NCI-H2107 treated with DMSO at 0.1 percent for 48 hours (cell line): ENCODE data around the gene KCNK7.

Source experiments
- DNase-seq: peaks from one replicate; lab custom pipeline; 2025; ENCODE audit not compliant: unreplicated experiment; lab: John Stamatoyannopoulos, UW

Gene KCNK7

GRCh38 chr11:65611758-65612603 lies 16.4 kb upstream of the KCNK7 start:
- DNase-seq, result no peak

DNA sequence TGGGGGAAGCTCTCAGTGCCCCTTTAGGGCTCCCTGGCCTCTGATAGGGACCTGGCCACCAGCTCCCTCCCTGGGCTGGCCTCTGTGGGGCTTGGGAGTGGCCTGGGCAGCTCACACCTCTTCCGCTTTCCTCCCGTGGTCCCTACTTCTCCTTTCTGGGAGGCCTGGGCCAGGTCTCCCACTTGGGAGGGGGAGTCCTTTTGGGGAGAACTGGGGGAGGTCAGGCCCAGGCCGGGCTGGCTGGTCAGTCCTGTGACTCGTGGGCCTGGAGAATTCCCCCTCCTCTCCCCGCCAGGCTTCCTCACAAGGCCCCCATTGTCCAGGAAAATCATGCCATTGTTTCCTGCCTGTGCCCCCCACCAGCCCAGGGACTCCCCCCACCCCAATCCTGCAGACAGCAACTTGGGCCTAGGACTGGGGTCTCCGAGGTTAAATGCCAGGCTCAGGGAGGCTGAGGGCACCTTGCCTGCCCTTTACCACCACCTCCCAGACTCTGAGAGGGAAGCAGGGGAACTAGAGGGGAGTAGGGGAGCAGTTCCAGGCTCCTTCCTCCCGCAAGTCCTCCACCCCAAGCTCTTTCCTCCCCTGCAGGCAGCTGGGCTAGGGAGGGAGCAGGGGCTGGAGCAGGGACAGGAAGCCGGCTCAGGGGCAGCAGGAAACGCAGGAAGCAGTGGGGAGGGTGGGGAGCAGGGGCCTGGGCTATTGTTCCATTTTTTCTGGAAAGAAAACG lies 15.6 kb upstream of the KCNK7 start:
- DNase-seq, result no peak

DNA sequence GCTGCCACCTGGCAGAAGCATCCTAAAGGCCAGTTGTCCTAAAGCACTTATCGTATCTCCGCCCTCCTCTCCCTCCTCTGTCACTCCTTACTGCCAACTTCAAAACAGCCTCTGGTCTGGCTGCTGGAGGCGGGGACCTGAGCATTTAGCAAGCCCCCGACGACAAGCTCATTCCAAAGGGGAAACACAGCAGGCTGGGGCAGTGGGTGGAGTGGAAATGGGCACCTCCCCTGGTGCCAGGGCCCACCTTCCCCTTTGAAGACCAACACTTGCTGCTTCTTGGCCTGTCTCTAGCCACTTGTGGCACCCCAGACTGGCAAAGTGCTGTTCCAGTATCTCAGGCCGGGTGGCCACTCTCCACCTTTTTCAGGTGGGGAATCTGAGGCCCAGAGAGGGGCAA lies 14.8 kb upstream of the KCNK7 start:
- DNase-seq, result no peak

- no peak for DNase-seq
These were observed 14.1 kb upstream of the KCNK7 start for GRCh38 chr11:65609665-65610064.

DNA sequence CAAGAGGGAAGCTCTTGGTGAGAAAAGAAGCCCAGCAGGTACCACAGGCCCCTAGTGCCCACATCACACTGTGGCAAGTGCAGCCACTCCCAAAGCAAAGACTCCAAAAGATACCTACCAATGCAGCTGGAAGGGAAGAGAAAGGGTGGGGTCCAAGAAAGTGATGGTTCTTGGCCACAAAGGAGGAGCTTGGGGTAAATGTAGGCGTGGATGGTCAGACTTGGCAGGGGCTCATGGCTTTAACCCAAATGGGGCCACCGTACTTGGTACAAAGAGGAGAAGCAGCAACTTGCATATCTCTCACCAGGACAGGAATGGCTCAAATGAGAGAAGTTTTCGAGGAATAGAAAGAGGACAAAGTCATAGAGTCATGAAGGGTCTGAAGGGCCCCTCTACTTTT lies 13.6 kb upstream of the KCNK7 start:
- no peak for DNase-seq

GRCh38 chr11:65607614-65608426 lies 12.2 kb upstream of the KCNK7 start:
- DNase-seq, result no peak

DNA sequence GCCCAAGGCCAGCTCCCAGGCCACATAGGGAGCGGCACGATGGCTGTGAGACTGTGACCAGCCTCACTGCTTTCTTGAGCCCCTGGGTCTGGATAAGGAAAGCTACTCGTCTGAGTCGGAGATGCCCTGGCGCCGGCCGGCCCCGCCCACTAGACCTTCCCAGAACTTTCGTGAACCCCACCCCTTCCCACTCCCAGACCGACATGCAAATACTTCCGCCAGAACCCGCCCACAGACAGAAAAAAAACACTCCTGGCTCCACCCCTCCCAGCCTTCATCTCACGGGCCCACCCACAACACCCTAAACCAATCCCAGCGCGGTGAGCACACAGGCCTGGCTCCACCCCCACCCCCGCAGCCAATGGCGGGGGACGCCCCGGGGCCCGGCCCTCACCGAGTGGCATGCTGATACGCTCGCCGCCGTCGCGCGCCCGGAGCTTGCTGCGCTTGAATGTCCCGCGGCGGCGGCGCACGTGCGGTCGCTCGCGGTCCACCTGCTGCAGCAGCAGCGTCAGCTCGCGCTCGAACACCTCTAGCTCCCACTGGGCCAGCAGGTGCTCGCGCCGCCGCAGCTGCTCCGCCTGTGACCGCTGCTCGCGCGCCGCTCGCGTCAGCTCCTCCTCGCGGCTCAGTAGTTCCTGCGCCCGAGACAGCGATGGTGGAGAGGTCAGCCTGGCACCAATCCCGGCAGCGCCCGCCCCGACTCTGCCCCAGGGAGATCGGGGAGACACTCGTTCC lies 11.4 kb upstream of the KCNK7 start:
- no peak for DNase-seq

DNA sequence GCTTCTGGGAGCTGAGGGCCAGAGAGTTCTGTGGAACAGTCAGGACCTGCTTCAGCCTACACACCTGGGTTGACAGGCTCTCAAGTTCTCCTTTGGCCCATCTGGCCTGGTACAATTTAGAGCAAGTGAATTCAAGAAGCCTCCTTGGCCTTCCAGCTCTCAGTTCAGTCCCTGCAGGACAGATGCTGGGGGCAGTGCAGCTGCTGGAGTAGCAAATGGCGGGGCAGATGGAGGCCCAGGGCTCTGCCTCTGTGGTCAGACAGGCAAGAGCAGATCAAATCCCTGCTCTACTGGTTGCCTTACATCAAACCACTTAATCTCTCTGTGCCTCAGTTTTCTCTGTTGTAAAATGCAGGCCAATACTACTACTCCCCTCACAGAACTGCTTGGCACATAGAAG lies 8.7 kb upstream of the KCNK7 start:
- no peak for DNase-seq

DNA sequence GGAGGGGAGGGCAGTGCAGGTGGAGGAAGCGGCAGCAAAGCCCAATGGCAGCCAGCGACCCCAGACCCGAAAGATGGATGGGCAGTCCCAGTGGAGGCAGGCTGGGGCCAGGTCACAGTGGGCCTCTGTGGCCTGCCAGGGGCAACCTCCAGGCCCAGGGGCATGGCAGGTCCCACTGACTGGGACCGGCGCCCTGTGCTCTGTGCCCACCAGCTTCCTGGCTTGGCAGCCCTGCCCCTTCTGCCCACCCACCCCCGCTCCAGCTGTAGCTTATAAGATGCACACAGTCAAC lies 4.3 kb upstream of the KCNK7 start:
- no peak for DNase-seq

DNA sequence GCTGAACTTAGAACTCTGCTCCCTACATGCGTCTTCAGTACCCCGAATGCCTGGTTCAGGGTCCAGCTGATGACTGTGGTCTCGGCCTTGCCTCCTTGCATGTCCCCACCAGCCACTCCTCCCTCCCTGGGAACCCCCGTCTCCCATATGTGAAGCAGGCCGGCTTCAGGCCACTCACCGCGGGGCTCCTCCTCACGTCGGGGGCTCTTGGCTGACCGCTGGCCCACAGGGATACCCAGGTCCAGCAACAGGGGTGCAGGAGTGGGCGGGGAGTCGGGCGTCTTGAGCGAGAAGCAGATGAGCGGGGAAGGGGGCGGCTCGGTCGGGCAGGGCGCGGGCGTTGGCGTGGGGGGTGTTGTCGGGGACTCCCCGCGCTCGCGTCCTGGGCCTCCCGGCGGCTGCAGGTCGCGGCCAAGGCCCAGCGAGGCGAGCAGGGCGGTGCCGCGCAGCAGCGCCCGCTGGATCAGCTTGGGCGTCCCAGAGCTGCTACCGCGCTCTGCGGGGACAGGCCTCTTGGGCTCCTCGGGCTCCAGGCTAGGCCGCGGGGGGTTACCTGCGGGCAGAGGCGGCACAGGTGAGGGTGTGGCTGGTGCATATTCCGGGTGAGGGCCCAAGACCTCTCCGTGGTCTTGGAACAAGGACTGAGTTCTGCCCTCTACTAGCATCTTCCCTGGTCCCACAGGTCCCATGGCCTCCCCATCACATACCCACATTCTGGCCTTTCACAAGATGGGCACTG lies 3.8 kb upstream of the KCNK7 start:
- no peak for DNase-seq

DNA sequence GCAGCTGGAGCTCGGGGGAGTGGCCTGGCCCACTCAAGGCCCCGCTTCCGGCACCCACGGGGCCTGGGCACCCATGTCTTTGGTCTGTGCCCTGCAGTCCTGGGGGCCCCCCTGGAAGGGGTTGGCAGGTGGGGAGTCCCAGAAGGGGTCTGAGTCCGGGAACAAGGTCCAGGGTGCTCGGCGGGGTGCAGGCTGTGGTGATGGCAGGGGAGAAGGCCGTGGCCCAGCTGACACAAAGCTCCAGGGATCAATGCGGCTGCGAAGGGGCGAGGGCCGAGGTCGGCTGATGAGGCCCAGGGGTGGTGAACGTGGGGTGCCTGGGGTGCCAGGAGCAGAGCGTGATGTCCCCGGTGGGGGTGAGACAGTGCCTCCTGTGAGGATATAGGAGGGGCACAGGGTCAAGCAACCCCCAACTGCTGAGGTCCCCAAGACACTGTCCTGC lies 2.7 kb upstream of the KCNK7 start:
- DNase-seq, result no peak

- DNase-seq, result no peak
These were observed 920 bp upstream of the KCNK7 start for GRCh38 chr11:65596520-65596919.

GRCh38 chr11:65595131-65595530 lies 469 bp downstream of the KCNK7 start:
- DNase-seq, result no peak

- DNase-seq, result no peak
These were observed 1.8 kb downstream of the KCNK7 start for GRCh38 chr11:65593518-65594414.

DNA sequence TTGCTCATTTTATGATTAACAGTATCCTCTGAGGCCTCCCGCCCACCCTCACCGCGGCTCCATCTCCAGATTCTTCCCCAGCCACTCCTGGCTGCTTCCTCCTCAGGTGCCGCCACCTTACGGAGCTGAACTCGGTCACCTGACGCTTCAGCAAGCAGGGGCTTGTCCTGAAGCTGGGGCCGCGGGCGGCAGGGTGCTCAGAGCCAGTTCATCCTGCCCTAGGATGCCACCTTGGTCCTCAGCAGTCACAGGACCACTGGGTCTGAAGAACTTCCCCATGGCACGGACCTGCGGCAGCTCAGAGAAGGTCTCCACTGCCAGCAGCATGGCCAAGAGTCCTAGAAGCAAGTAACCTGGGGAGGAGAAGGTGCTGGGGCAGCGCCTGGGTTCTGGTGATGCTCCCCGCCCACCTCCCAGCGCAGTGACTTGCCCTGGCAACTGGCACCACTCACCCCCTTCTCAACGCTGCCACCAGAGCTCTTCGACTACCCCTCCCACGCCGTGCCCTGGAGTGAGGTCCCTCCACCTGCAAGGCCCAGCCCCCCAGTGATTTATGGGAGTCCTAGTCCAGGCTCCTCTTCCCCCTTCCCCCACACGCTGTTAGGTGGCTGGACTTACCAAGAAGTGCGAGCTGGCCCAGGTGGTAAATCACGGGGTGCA lies 2.6 kb downstream of the KCNK7 start:
- DNase-seq, result no peak

DNA sequence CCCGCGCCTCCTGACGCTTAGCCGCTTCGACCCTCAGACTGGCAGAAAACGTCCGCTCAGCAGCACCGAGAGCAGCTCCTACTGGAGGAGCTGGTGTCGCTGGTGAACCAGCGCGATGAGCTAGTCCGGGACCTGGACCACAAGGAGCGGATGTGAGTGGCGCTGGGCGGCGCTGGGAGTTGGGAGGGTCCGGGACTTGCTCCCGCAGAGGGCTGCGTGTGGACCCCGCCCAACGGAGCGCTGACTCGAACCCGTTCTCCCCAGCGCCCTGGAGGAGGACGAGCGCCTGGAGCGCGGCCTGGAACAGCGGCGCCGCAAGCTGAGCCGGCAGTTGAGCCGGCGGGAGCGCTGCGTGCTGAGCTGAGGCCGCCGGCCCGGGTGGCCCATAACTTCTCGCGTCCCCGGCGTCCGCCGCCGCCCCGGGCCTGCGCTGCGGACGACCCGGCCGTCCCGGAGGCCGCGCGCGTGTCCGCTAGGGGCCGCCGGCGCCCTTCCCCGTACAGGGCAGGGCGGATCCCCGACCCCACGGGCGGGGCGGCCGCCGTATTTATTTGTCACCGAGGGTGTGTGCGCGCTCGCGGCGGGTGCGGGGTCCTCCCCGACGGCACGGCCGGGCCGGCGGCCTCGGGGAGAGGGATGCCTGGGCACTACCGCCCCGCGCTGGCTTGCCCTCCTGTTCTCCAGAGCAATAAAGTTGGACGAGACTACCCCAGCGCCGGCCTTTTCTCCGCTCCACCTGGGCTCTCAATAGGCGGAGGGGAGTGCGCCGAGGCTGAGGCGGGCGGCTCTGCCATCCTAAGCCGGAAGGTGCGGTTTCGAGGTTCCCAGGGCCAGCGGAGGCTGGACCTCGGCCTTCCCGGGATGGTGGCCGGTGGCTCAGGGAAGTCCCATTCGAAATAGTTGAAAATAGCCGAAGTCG lies 3.4 kb downstream of the KCNK7 start:
- DNase-seq, result no peak

DNA sequence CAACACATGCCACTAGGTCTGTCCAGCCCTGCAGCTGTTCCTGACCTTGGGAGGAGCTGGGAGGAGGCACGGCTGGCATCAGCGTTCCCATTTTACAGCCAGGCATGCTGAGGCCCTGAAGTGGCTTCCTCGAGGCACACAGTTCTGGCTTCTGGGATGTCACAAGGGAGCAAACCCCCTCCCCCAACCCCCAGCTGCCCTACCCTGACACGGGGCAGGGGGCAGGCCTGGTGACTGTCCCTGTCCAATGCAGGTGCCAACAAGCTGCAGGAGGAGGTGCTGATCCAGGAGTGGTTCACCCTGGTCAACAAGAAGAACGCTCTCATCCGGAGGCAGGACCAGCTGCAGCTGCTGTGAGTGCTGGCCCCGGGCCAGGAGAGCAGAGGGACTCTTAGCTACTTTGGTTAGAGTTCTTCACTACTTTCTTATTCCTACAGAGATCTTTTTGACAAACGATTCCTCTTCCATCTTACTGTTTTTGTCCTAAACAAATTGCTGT lies 5.3 kb downstream of the KCNK7 start:
- DNase-seq, result peak; percentile 20
